Activated naive CD8-positive, alpha-beta T cell treated with anti-CD3 and anti-CD28 coated beads, Interleukin-2, amount 10 ng/mL, durations not matched to agents 7 days and 5 days (primary cell): ENCODE data around the gene VEZT. TPM values are rescaled to one million over a fixed set of nuclear protein-coding genes. Genes with fewer than 3 reads are reported as not detected.

Experiments used
- ATAC-seq: fragments of 150-1000 bp; cut with Tn5 transposase; one replicate; pipeline ENCODE4 v1.10.0; 2021; ENCODE audit warnings: low read depth, moderate library complexity
- POLR2A ChIA-PET: fragments of 350-600 bp; sonication (Branson Sonifier 250); formaldehyde crosslinking; loops from one replicate; lab custom pipeline; 2021; ENCODE audit warnings: antibody characterized with exemption; lab: Charles Lee
- DNase-seq: peaks from one replicate; pipeline ENCODE4 v3.0.0; 2021
- H3K27ac Mint-ChIP-seq: one replicate; pipeline ENCODE4 v1.8.0; 2022; ENCODE audit warnings: mild to moderate bottlenecking, mixed read lengths
- H3K27me3 Mint-ChIP-seq: one replicate; pipeline ENCODE4 v1.8.0; 2022; ENCODE audit warnings: mild to moderate bottlenecking, moderate library complexity, mixed read lengths
- H3K36me3 Mint-ChIP-seq: one replicate; pipeline ENCODE4 v1.8.0; 2021; ENCODE audit warnings: mild to moderate bottlenecking, mixed read lengths
- H3K4me1 Mint-ChIP-seq: one replicate; pipeline ENCODE4 v1.8.0; 2021; ENCODE audit warnings: mixed read lengths
- H3K4me3 Mint-ChIP-seq: one replicate; pipeline ENCODE4 v1.8.0; 2022; ENCODE audit warnings: mild to moderate bottlenecking, moderate library complexity, mixed read lengths
- H3K9me3 Mint-ChIP-seq: one replicate; pipeline ENCODE4 v1.8.0; 2021; ENCODE audit warnings: mixed read lengths
- total RNA-seq, 2 experiments: library from RNA; stranded (reverse); gene quantifications; one replicate each; pipeline ENCODE4 v1.2.3, GENCODE V29; 2021

Gene VEZT
- total RNA-seq, 2 experiments from 2014 or later: 33.7 to 37.1 TPM

- H3K27ac Mint-ChIP-seq: no peak overlapping the region
- no peak overlapping the region for H3K4me3 Mint-ChIP-seq
- H3K36me3 Mint-ChIP-seq: no peaks in the 10 kb centered on the region
- POLR2A ChIA-PET: no interaction called here
- peaks cover 5% of the 10 kb centered on the region for H3K27me3 Mint-ChIP-seq
- peaks cover 7% of the 10 kb centered on the region for H3K4me1 Mint-ChIP-seq
- no peak for ATAC-seq
- H3K9me3 Mint-ChIP-seq: no peaks in the 10 kb centered on the region
- no peak for DNase-seq
Measured at GRCh38 chr12:95204141-95204866, 13.3 kb upstream of the VEZT start.

GRCh38 chr12:95205016-95205624 is 12.5 kb upstream of the VEZT start:
- Mint-ChIP-seq H3K36me3 (no peaks in the 10 kb centered on the region), H3K4me1 (peaks cover 7% of the 10 kb centered on the region), H3K4me3 (no peak overlapping the region), H3K9me3 (no peaks in the 10 kb centered on the region), H3K27ac (no peak overlapping the region), H3K27me3 (peaks cover 6% of the 10 kb centered on the region)
- no peak for DNase-seq
- POLR2A ChIA-PET: interaction anchor here (0.5 kb wide), 1 partner anchor 21 kb away, joined by 3 read pairs; no protein-coding TSS in a partner anchor
- ATAC-seq: no peak

- DNase-seq: no peak
- Mint-ChIP-seq H3K4me1 (peaks cover 4% of the 10 kb centered on the region), H3K9me3 (no peaks in the 10 kb centered on the region), H3K4me3 (no peak overlapping the region), H3K36me3 (no peaks in the 10 kb centered on the region), H3K27me3 (peaks cover 6% of the 10 kb centered on the region), H3K27ac (no peak overlapping the region)
- ATAC-seq: no peak
- POLR2A ChIA-PET: no interaction called here
Measured at GRCh38 chr12:95205685-95206084, 11.9 kb upstream of the VEZT start.

- H3K9me3 Mint-ChIP-seq: no peaks in the 10 kb centered on the region
- POLR2A ChIA-PET: no interaction called here
- H3K36me3 Mint-ChIP-seq: no peaks in the 10 kb centered on the region
- H3K27me3 Mint-ChIP-seq: peaks cover 9% of the 10 kb centered on the region
- DNase-seq (no peak), ATAC-seq (no peak)
- H3K27ac Mint-ChIP-seq: no peak overlapping the region
- H3K4me1 Mint-ChIP-seq: peaks cover 3% of the 10 kb centered on the region
- H3K4me3 Mint-ChIP-seq: no peak overlapping the region
Measured at GRCh38 chr12:95206916-95207315, 10.7 kb upstream of the VEZT start.

GRCh38 chr12:95207407-95207806 is 10.2 kb upstream of the VEZT start:
- H3K9me3 Mint-ChIP-seq: no peaks in the 10 kb centered on the region

GRCh38 chr12:95208678-95209077 is 8.9 kb upstream of the VEZT start:
- H3K36me3 Mint-ChIP-seq: no peaks in the 10 kb centered on the region
- H3K27me3 Mint-ChIP-seq: peaks cover 9% of the 10 kb centered on the region
- DNase-seq (no peak), ATAC-seq (no peak)
- no peaks in the 10 kb centered on the region for H3K9me3 Mint-ChIP-seq
- H3K4me1 Mint-ChIP-seq: peaks cover 2% of the 10 kb centered on the region
- POLR2A ChIA-PET: no interaction called here
- no peak overlapping the region for H3K27ac Mint-ChIP-seq
- no peak overlapping the region for H3K4me3 Mint-ChIP-seq

More at GRCh38 chr12:95207407-95207806, 10.2 kb upstream of the VEZT start:
- POLR2A ChIA-PET: no interaction called here
- Mint-ChIP-seq H3K4me3 (no peak overlapping the region), H3K27ac (no peak overlapping the region), H3K36me3 (no peaks in the 10 kb centered on the region), H3K27me3 (peaks cover 9% of the 10 kb centered on the region), H3K4me1 (peaks cover 3% of the 10 kb centered on the region)
- DNase-seq: no peak
- ATAC-seq: no peak

- Mint-ChIP-seq H3K27me3 (peaks cover 18% of the 10 kb centered on the region), H3K4me1 (peaks cover 8% of the 10 kb centered on the region), H3K36me3 (no peaks in the 10 kb centered on the region), H3K27ac (no peak overlapping the region), H3K9me3 (no peaks in the 10 kb centered on the region), H3K4me3 (no peak overlapping the region)
- DNase-seq: no peak
- POLR2A ChIA-PET: no interaction called here
- ATAC-seq: no peak
Measured at GRCh38 chr12:95212586-95212985, 5.0 kb upstream of the VEZT start.

- H3K4me1 Mint-ChIP-seq: peaks cover 8% of the 10 kb centered on the region
Measured at GRCh38 chr12:95213119-95213518, 4.5 kb upstream of the VEZT start.

GRCh38 chr12:95213928-95214327 is 3.7 kb upstream of the VEZT start:
- ATAC-seq: no peak

More at GRCh38 chr12:95213119-95213518, 4.5 kb upstream of the VEZT start:
- DNase-seq (no peak), ATAC-seq (no peak)
- no peak overlapping the region for H3K27ac Mint-ChIP-seq
- H3K36me3 Mint-ChIP-seq: no peaks in the 10 kb centered on the region
- no peak overlapping the region for H3K4me3 Mint-ChIP-seq
- H3K9me3 Mint-ChIP-seq: no peaks in the 10 kb centered on the region
- POLR2A ChIA-PET: no interaction called here
- H3K27me3 Mint-ChIP-seq: peaks cover 18% of the 10 kb centered on the region

GRCh38 chr12:95214466-95214865 is 3.1 kb upstream of the VEZT start:
- POLR2A ChIA-PET: no interaction called here
- H3K9me3 Mint-ChIP-seq: no peaks in the 10 kb centered on the region
- no peaks in the 10 kb centered on the region for H3K36me3 Mint-ChIP-seq
- peaks cover 10% of the 10 kb centered on the region for H3K4me1 Mint-ChIP-seq
- no peak for DNase-seq
- H3K27ac Mint-ChIP-seq: no peak overlapping the region
- H3K27me3 Mint-ChIP-seq: peaks cover 12% of the 10 kb centered on the region
- H3K4me3 Mint-ChIP-seq: no peak overlapping the region
- ATAC-seq: no peak

More at GRCh38 chr12:95213928-95214327, 3.7 kb upstream of the VEZT start:
- no peak overlapping the region for H3K27ac Mint-ChIP-seq
- peaks cover 17% of the 10 kb centered on the region for H3K27me3 Mint-ChIP-seq
- DNase-seq: no peak
- H3K4me1 Mint-ChIP-seq: peaks cover 9% of the 10 kb centered on the region
- no peaks in the 10 kb centered on the region for H3K36me3 Mint-ChIP-seq
- no peak overlapping the region for H3K4me3 Mint-ChIP-seq
- H3K9me3 Mint-ChIP-seq: no peaks in the 10 kb centered on the region
- POLR2A ChIA-PET: no interaction called here

GRCh38 chr12:95215949-95216348 is 1.7 kb upstream of the VEZT start:
- peaks cover 1% of the 10 kb centered on the region for H3K36me3 Mint-ChIP-seq
- POLR2A ChIA-PET: interaction anchor here (1.0 kb wide), 1 partner anchor 319 kb away, joined by 7 read pairs; no protein-coding TSS in a partner anchor
- H3K27me3 Mint-ChIP-seq: peaks cover 12% of the 10 kb centered on the region
- no peak for ATAC-seq
- no peak for DNase-seq
- no peaks in the 10 kb centered on the region for H3K9me3 Mint-ChIP-seq
- H3K4me3 Mint-ChIP-seq: peak overlapping the region; percentile 93
- peaks cover 16% of the 10 kb centered on the region for H3K4me1 Mint-ChIP-seq
- no peak overlapping the region for H3K27ac Mint-ChIP-seq

GRCh38 chr12:95216711-95217376 is 763 bp upstream of the VEZT start:
- ATAC-seq: peak; percentile 11
- H3K27me3 Mint-ChIP-seq: peaks cover 9% of the 10 kb centered on the region
- peaks cover 16% of the 10 kb centered on the region for H3K4me1 Mint-ChIP-seq
- no peak for DNase-seq
- H3K4me3 Mint-ChIP-seq: peak overlapping the region; percentile 93
- H3K27ac Mint-ChIP-seq: peak overlapping the region; percentile 86
- POLR2A ChIA-PET: interaction anchor here (1.0 to 2.5 kb wide), 4 partner anchors 99 to 318 kb away, joined by 3 to 13 read pairs (median 6); partner anchors contain the start of gene METAP2
- peaks cover 2% of the 10 kb centered on the region for H3K36me3 Mint-ChIP-seq
- H3K9me3 Mint-ChIP-seq: no peaks in the 10 kb centered on the region
